GM19193 (cell line): ENCODE data around the gene C10orf71.

ENCODE experiments used
- POLR2A ChIP-seq: IDR thresholded peaks from 4 replicates; pipeline ENCODE4 v1.6.1; 2011; ENCODE audit not compliant: insufficient read depth, insufficient read length; ENCODE audit errors: extremely low read depth

Gene C10orf71, protein sequence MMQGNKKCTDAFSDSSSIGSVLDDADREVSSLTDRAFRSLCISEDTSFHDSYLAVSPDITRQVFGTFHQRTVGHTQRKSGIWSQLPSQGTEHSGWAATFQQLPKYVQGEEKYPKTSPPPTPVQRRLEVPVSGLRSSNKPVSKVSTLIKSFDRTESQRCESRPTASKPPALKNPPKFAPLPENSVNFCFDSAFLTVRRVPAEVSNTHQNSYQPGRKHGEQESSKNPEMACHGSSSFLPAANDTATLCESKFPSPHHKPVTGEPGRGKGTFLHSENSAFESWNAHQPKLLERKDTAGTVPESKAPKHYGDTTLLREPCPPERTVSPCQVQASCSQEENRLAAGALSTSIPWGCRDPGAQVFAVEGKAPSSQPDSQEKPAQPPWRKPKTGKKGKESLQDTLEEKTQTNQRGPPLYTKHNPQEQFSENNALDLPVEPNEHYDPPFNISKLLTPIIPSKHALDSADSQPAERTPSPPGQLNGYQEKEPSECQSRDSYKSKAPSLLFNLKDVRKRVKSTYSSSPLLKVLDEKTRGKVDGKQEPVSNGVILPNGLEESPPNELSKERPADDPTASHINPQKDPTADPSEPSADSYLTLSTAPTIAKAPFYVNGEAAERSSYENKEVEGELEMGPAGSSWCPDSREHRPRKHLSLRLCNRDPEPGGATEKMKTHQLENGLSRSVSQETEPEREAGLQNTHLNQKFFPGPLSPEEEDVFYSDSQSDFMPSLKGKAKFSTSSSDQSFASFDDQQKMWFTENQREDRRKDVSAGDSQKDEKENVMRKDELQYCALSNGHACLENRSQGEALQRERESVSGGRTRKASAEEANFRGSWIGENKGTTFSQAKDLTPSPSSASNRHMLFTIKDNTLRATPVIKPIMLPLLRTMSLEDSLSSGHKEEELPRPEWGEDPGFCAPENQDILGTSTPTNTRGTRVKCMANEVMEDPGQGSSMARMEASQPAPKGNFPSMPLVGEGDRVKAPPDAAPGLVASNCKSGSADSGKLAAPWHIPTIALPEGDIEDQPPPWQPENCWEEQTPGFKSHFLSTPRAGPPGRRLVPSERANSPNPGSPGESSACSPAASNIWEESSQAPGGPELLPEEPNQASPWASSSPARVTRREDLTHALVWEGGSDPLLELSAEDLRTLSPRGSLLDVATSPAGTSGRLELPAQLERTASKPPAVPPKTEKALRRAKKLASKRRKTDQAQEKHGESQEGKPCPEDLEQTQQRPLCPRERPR (N-terminal part only)

DNA sequence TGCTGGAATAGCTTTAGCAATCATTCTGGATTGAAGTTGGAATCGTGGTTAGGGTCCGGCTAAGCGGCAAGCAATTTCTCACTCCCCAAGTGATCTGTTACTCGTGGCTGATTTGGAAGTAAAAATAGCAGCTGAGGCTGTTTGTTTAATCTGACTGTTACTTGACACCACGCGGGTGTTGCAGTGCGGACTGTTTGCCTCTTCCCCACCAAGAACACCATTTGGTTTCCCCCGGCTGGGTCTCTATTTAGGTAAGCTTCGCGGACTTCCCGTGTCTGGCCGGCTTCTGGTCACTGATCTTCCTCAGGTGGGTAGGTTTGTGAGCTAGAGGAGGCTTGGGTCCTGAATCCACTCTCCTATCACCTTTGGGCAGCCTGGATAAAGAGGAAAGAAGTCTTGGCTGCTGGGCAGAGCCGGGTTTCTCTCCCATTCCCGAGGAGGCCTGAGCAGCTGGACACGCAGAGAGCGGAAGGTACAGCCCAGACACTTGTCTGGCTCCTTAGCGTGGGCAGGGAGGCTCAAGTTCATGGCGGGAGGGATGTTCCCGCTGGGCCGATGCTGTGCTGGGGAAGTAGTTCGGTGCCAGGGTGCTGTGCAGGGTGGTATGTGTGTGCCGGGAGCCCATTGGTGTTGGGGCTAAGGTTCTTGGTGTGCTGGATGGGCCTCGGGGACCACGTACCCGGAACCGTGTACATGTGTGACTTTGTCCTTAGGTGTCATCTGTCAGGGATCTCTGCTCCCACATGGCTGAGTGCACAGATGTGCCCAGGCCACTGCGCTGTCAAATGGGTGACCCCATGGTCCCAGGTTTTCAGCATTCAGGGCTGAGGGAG lies at the start of gene C10orf71:
Gene C10orf71, plus strand, starts transcription at position 188 of the 833 bp plus-strand sequence. CDS start 23,376 bp downstream, outside the sequence.
- no peak for TF ChIP-seq POLR2A

DNA sequence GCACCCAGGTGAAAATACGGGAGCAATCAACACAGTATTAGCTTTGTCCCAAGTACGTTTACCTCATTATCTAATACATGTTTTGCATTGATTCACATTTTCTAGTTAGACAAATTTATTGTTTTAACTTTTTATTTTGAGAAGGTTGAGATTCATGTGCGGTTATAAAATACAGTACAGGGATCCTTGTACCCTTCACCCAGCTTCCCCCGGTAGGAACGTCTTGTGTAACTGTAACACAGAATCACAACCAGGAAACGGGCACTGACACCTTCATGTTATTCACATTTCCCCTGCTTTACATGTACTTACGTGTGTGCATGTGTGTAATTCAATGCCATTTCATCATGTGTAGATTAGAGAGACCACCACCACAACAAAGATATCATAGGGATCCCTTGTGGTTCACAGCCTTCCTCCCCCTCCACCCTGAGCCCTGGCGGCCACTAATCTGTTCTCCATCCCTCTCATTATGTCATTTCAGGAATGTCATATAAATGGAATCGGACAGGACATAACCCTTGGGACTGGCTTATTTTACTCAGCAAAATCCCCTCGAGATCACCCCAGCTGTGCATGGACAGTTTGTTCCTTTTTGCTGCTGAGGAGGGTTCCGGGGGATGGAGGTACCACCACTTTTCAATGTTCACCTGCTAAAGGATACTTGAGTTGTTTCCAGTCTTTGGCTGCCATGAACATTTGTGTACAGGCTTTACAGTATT lies 46.5 kb upstream of the C10orf71 start:
- no peak for TF ChIP-seq POLR2A

DNA sequence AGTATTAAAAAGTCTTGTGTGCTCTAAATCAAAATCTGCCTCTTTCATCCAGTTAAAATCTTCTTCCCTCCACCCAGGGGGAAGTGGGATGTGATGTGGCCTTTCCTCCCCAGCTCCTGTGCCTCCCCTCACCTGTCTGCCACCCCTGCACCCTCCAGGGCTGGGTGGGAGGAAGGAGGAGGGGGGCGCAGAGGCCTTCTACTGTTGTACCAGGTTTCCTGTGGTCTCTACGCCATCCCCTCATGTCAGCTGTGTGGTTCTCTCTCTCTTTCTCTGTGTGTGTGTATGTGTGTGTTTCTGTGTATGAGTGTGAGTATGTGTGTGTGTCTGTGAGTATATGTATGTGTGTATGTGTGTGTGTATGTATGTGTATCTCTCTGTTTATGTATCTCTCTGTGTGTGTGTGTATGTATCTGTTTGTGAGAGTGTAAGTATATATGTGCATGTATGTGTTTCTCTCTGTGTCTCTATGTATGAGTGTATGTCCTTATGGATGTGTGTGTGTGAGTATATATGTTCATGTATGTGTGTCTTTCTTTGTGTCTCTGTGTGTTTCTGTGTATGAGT lies 45.5 kb upstream of the C10orf71 start:
- no peak for TF ChIP-seq POLR2A

DNA sequence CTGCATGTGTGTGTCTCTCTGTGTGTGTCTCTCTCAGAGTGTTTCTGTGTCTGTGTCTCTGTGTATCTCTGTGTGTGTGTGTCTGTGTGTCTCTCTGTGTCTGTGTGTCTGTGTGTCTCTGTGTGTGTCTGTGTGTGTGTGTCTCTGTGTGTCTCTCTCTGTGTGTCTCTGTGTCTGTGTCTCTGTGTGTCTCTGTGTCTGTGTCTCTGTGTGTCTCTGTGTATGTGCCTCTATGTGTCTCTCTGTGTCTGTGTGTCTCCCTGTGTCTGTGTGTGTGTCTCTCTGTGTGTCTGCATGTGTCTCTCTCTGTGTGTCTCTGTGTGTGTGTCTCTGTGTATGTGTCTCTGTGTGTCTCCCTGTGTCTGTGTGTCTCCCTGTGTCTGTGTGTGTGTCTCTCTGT lies 44.8 kb upstream of the C10orf71 start:
- no peak for TF ChIP-seq POLR2A

DNA sequence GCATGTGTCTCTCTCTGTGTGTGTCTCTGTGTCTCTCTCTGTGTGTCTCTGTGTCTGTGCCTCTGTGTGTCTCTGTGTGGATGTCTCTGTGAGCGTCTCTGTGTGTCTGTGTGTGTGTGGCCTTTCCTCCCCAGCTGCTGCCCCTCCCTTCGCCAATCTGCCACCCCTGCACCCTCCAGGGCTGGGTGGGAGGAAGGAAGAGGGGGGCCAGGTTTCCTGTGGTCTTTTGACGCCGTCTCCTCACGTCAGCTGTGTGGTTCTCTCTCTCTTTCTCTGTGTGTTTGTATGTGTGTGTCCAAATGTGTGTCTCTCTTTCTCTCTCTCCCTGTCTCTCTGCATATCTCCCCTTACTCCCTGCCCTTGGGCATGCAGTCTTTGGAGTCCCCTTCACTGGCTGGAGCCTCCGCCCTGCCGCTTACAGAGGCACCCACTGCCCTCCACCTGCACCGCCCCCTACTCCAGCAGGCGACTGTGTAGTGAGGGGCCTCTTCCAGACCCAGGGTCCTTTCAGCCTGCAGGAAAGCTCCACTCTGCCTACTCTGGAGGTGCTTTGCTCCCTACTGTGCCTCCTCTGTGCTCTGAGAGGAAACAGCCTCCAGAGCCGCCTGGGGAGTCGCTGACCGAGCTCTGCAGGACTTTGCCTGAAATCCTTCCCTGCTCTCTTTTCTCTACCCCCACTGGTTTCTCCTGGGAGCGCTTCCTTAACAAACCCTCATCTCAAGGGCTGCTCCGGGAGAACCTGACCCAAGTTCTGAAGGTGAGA lies 44.2 kb upstream of the C10orf71 start:
- TF ChIP-seq POLR2A: no peak

DNA sequence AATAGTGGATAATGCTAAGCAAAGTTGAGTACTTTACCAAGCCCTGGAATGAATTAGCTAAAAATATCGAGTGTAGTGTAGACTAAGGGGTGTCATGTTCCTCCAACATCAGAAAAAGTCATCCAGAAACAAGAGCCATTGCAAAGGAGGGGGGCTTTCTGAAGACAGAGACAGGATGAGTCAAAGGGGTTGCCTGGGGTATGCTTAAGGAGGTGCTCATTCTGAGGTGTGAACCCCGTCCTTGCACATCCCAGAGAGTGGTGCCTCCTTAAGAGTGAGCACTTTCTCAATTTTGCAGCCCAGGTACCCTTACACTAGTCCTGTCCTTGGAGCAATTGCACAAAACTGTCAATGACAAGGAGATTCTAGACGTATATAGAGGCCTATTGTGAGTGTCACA lies 43.1 kb upstream of the C10orf71 start:
- no peak for TF ChIP-seq POLR2A

DNA sequence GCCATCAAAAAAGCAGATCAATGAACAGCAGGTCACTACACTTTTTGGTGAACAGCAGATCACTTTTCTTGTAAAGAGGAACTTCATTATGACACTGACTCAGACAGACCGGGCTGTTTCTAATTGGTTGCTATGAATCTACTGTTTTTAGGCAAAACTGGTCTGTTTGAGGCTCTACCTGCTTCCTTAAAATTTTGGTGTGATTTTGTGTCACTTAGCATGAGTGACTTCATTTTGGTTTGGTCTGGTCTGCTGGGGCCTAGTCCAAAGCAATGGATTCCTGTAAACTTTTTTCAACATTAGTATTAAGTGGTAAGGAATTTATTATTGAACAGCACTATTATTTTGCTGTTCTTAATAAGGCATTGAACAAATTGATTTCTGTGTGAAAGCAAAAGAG lies 41.8 kb upstream of the C10orf71 start:
- no peak for TF ChIP-seq POLR2A

DNA sequence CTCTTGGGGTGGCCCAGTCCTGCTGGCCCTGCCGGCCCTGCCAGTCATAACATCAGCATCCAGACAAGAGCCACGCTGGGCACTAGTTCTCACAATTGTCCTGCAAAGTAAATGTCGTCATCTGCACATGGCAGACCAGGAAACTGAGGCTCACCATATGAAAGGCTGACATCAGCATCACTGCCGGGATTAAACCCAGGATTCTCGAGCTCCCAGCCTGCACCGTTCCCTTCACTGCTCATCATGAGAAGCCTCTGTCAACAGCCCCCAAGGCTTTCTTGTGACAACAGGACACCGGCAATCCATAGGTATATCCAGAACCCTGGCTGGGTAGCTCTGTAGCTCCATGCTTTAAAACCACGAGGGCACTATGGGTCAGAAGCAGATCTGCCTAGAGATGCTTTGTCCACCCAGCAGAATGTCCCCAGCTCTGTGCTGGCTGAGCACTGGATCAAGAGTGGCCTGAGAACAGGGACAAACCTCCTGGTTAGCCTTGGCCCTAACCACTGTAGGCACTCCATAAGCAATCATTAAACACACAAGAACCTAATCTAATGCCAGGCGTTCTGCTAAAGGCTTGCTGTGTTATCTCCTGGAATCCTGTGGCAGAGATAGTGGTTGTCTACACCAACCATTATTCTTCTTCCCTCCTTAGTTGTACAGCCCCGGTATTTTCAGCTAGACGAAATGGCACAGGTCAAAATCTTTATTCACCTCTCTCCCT lies 41.2 kb upstream of the C10orf71 start:
- no peak for TF ChIP-seq POLR2A

DNA sequence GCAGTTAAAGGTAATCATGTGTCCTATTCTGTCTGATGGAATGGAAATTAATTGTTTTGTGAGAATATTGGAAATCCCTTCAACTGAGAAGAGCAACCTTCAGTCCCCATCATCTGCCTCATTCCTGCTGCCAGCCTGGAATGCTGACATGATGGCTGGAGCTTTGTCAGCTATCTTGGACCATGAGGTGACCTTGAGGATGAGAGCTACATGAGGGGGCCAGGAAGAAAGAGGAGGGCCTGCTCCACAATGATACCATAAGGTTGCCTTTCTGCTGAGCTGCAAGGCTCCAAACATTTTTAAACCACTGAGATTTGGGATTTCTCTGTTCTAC lies 40.7 kb upstream of the C10orf71 start:
- TF ChIP-seq POLR2A: no peak

DNA sequence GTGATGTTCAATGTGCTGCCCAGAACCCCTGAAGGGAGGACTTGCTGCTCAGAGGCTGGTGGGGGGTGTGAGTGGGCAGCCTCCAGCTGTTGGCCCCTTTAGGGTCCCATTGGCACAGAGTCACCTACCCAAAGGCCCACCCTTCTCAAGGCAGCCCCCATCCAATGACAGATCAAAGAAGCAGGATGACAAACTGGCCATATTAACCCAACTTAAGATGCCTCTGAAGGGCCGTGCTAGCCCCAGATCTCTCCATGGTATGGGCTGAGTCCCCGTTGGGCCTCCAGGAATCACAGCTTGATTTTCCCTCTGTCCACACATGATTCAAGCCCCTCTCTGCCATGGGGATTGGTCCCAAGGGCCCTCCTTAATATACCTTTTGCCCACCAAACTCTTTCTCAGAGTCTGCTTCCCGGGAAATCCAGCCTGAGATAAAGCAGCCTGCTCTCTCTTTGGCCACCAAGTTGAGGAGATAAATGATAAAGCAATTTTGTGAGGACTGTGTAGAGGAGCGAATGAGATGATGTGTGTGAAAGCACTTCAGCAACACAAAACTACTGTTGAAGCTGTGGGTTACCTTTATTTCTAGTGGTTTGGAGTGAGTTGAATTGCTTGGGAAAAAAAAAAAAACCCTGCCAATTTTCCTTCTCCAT lies 38.2 kb upstream of the C10orf71 start:
- no peak for TF ChIP-seq POLR2A

DNA sequence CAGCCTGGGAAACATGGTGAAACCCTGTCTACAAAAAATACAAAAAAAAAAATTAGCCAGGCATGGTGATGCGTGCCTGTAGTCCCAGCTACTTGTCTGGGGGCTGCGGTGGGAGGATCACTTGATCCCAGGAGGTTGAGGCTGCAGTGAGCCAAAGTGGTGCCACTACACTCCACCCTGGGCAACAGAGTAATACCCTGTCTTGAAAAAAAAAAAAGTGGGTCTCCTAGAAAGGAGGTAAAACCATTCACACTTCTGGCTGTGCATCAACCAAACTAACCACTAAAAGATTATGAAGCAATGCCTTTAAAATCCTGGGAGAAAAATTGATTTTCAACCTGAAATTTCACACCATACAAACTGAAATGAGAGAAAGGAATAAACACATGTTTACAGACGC lies 35.4 kb upstream of the C10orf71 start:
- no peak for TF ChIP-seq POLR2A
